Kidney glomerular epithelial cell (primary cell): ENCODE results near the gene PSMD8.
"Not testable (repeated sequence)": the region's sequence is repeated elsewhere in the genome, so short reads cannot be mapped to it uniquely, and the experiment has no call there.

Experiments
- DNase-seq: peaks from one replicate; lab custom pipeline; 2025; lab: John Stamatoyannopoulos, UW

Gene PSMD8

DNA sequence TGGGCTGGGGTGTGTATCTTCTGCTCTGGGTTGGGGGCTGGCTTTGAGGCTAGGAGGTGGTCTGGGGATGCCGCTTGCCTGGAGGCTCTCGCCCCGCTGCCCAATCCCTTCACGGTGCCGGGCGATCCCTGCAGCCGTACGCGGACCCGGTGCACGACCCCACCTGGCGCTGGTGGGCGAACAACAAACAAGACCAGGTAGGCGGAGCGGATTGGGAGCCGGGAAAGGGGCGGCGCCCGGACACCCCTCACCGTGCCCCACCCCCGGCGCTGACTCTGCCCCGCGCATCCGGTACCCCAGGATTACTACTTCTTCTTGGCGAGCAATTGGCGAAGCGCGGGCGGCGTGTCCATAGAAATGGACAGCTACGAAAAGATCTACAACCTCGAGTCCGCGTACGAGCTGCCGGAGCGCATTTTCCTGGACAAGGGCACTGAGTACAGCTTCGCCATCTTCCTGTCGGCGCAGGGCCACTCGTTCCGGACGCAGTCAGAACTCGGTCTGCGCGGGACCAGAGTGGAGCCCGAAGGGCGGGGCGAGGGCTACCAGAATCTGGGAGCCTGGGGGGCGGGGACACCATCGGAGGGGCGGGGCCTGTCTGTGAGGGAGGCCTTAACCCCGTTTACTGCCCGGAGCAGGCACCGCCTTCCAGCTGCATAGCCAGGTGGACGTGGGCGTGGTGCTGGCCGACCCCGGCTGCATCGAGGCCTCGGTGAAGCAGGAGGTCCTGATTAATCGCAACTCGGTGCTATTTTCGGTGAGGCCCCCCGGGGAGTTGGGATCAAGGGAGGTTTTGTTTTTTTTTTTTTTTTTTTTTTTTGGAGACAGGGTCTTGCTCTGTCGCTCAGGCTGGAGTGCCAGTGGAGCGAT lies 12.1 kb upstream of the PSMD8 start:
- peak; percentile 37 for DNase-seq

DNA sequence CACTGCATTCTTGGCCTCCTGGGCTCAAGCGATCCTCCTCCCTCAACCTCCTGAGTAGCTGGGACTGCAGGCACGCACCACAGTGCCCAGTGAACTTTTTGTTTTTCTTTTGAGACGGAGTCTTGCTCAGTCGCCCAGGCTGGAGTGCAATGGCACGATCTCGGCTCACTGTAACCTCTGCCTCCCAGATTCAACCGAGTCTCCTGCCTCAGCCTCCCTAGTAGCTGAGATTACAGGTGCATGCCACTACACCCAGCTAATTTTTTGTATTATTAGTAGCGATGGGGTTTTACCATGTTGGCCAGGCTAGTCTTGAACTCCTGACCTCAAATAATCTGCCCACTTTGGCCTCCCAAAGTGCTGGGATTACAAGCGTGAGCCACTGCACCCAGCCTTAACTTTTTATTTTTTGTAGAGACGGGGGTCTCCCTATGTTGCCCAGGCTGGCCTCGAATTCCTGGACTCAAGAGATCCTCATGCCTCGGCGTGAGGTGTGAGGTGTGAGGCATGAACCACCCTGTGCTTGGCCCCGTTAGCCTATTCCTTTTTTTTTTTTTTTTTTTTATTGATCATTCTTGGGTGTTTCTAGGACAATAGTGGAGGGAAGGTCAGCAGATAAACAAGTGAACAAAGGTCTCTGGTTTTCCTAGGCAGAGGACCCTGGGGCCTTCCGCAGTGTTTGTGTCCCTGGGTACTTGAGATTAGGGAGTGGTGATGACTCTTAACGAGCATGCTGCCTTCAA lies 11.3 kb upstream of the PSMD8 start:
- DNase-seq = not testable (repeated sequence)

DNA sequence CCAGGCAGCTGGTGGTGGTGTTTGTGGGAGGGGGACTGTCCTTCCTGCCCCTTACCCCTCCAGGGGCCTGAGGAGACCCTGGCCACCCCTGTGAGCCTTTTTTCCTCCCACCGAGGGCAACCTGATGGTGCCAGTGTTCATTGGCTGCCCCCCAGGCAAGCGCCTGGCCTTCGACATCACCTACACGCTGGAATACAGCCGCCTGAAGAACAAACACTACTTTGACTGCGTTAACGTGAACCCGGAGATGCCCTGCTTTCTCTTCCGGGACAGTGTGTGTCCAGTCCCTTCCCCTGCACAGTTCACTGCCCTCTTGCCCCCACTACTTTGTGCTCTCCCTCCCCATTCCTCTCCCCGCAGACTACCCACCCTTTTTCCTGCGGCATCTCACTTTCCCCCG lies 7.3 kb upstream of the PSMD8 start:
- no peak for DNase-seq

DNA sequence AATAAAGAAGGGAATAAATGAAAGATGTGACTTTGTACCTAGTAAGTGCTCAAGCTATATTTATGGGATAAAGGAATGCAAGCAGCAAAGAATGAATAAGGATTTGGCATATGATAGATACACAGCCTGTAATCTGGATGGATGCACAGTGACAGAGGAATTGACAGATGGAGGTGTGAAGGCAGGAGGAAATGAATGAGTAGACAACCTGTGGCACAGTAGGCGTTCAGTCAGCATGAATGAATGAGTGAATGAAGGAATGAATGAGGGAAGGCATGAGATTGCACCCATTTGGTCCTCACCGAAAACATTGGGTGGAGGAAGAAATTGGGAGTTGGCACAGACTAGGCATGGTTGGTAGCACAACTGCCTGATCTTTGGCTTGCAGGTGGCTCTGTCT lies 4.8 kb upstream of the PSMD8 start:
- no peak for DNase-seq

DNA sequence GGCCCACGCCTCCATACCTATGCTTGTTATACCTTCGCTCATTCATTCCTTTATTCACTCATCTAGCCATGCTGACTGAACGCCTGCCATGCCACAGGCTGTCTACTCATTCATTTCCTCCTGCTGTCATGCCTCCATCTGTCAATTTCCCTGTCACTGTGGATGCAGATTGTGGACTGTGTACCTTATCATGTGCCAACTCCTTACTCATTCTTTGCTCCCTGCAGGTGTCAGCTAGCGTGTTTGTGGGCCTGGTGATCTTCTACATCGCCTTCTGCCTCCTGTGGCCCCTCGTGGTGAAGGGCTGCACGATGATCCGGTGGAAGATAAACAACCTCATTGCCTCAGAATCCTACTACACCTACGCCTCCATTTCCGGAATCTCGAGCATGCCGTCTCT lies 4.1 kb upstream of the PSMD8 start:
- no peak for DNase-seq

DNA sequence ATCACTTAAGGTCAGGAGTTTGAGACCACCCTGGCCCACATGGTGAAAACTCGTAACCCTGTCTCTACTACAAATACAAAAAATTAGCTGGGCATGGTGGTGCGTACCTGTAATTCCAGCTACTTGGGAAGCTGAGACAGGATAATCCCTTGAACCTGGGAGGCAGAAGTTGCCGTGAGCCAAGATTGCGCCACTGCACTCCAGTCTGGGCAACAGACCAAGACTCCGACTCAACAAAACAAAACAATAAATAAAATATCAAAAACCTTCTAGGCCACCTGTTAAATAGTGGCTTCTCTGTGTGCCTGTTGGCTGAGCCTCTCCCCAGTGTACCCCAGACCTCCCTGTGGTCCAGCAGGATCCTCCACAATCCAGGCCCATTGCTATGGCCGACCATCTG lies 3.3 kb upstream of the PSMD8 start:
- DNase-seq = no peak

DNA sequence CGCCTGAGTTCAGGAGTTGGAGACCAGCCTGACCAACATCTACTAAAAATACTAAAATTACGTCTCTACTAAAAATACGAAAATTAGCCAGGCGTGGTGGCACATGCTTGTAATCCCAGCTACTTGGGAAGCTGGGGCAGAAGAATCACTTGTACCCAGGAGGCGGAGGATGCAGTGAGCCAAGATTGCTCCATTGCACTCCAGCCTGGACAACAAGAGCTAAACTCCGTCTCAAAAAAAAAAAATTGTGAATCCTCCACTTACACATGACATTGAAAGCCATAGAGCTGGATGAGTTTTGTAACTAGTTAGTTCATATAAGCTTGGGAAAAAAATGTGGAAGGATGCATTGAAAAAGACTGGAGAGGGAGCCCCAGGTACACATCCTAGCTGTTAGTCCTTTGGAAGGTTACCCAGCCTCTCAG lies 452 bp upstream of the PSMD8 start:
- DNase-seq = no peak

DNA sequence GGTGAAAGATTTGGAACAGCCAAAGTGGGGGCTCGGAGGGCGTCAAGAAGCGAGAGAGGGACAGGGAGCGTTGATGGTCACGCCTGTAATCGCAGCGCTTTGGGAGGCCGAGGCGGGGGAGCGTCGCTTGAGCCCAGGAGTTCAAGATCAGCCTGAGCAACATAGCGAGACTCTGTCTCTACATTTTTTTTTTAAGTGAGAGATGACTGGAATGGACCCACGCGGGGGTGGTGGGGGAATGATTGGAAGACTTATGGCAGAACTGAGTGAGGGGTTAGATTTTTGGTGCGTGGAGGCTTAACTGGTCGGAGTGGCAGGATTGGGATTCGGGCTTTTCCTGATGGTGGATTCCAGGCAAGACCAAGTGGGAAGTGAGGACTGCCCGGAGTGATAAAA lies 725 bp downstream of the PSMD8 start:
- peak; percentile 40 for DNase-seq

DNA sequence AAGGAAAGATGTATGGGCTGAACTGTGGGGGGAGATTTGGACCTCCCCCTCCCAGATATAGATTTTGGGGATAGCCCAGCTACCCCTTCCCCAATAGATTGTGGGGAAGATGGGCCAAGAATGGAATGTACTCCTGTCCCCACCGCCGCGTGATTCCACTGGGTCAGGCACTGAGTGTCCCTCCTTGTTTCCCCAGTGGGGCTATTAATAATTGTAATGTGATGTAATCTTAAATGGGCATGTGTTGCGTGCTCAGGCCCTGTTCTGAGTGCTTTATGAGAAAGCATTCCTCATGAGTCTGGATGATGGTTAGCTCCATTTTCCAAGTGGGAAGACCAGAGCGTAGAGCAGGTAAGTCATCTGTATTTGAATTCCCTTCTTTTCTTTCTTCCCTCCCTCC lies 1.4 kb downstream of the PSMD8 start:
- no peak for DNase-seq

DNA sequence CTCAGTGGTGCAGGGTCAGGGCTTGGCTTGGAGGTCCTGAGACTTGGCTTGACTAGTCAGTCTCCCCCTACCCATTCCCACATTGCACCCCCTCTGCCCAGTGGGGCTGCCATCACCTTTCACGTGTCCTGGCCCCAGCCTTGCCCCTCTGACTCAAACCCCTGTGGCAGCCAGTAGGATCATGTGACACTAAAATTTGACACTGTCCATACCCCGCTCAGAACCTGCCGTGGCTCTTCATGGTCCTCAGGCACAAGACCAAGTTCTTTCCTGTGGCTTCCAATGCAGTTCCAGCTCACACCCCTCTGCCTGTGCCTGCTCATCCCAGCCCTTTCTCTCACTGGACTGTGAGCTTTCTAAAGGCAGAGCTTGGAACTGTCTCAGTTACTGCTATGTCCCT lies 2.2 kb downstream of the PSMD8 start:
- DNase-seq = no peak

DNA sequence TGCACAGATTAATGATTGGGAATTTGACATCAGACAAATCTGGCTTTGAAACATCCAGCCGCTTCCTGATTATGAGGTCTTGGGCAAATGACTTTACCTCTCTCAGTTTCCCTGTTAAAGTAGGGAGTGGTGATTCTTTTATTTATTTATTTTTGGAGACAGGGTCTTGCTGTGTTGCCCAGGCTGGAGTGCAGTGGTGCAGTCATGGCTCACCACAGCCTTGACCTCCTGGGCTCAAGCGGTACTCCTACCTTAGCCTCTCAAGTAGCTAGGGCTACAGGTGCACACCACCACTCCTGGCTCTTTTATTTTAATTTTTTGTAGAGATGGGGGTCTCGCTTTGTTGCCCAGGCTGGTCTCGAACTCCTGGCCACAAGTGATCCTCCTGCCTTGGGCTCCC lies 2.7 kb downstream of the PSMD8 start:
- DNase-seq = no peak

DNA sequence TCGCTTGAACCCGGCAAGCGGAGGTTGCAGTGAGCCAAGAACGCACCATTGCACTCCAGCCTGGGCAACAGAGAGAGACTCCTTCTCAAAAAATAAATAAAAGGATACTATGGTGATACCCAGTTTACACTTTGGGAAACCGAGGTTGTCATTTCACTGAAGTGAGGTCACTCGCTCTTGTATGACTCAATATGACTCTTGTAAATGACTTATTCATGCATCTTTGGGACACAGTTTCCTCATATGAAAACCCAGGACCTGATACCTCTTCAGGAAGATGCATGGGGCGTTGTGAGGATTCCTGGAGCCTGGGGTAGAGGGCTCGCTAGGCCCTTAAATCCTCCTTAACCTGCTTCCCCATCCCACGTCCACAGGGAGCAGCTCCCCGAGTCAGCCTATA lies 4.5 kb downstream of the PSMD8 start:
- no peak for DNase-seq

DNA sequence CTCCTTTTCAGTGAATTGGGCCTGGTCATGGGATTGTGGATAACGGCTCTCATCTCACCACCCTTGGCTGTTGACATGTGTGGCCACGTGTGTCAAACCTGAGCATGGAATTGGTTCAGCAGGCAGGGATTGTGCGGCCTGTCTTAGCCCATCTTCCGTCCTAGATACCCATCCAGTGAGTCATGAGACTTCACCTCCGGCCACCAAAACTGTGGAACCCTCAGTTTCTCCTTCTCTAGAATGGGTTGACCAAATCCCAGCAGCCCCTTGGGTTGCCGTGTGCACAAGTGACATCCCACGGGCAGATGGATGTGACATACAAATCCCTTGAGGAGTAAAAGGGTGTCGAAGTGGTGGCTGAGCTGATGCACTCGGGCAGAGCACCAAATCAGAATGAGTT lies 6.8 kb downstream of the PSMD8 start:
- DNase-seq = no peak

DNA sequence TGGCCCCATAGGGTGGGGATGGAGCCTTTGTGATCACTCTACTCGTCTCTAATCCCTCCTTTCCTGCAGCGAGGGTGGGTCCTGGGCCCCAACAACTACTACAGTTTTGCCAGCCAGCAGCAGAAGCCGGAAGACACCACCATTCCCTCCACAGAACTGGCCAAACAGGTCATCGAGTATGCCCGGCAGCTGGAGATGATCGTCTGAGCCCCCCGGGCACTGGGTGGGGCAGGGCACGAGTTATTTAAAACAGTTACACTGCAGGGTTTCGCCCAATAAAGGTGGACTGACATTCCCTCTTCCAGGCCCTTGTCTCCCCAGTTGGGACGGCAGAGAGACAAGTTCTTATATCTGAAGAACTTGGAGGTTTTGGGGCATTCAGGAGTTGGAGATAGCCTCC lies 8.8 kb downstream of the PSMD8 start:
- no peak for DNase-seq

DNA sequence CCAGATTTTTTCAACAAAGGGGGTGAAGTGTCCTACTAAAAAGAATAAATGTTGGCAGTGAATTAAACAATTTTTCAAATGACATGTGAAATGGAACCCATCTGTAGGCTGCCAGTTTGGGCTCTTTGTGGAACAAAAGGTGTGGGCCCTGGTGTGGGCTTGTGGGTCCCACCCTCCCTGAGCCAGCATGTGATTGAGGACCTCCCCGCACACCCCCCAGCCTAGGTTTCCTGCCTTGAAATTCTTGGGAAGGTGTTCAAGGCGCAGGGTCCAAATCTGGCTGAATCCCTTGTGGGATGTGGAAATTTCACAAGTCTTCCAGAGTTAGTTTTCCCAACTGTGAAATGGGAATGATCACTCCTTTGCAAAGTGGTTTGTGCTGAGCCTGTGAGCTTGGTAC lies 9.4 kb downstream of the PSMD8 start:
- no peak for DNase-seq

DNA sequence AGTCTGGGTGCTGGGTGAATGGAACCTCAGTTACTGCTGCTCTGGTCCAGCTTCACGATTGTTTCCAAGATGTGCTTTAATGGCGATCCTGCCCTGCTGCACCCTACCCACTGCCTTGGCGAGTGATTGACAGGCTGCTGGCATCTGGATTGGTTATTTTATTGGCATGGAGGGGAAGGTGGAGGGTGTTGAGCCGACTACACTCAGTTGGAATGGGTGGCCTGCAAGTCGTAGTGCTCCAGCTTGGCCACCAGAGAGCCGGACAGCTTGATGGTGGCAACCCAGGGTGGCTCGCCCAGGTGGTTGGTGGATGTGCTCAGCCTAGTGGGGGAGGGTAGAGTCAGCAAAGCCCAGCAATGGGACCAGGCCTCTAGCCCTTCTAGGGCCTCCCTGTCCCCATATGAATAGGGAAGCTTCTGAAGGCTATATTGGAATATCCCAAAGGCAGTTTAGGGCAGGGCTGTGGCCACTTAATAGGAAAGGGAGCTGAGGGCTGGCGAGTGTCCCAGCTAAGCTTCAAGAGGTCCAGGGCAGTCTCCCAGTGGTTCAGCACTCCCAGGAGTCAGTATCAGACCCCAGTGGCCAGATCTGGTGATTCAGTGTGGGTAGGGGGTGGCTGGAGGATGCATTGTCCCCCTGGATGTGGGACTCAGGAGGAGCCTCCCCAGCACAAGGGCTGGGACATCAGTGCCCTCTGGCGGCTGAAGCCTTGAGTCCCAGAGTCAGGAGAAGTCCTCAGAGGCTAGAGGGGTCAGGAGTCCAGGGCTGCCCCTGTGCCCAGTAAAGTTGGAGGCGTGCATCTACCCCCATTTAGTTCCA lies 10.0 kb downstream of the PSMD8 start:
- no peak for DNase-seq

DNA sequence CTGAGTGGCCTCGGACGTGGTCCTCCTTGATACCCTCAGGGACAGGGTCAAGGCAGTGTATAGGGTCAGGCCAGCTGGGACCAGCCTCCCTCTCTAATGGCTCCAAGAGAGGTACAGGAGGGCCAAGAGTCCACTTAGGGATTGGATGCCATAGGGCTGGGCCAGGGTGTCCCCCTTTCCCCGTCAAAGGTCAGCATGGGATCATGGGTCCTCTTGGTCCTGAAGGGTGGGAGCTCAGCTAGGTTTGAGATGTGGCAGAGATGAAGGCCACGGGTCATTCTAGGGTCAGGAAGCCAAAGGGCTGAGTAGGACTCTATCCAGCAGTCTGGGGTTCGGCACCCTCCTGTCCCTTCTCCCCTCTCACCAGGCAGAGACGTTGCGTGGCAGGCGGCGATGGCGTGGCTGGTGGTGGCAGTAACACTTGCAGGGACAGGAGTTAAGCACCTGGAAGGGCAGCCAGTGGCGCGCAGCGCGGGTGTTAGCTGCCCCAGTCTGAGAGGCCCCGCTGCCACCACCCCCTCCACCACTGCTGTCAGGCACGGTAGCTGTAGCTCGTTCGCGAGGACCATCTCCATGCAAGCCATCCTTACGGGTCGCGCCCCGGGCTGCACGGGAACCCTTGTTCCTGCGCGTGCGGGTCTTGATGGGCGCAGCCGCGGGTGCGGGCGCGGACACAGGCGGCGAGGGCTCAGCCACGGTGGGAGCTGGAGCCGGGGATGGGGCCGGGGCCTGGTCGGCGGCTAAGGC lies 10.9 kb downstream of the PSMD8 start:
- no peak for DNase-seq

DNA sequence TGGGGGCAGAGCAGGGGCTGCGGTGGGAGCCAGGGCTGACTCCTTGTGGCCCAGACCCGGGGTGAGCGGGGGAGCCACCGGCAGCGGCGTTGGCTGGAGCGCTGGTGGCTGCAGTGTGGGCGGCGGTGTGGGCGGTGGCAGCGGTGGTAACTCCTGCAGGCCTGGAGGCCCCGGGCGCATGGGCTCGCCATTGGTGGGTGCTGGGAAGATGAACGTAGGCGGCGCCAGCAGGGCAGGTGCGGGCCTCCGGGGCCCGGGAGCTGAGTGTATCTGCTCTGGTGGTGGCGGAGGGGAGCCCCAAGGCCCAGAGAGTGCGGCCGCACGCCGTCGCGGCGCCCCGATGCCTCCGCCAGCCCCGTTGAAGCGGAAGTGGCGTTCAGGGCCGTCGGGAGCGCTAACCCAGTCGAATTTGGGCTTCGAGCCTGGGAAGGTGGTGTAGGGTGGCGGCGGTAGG lies 11.5 kb downstream of the PSMD8 start:
- DNase-seq = no peak

DNA sequence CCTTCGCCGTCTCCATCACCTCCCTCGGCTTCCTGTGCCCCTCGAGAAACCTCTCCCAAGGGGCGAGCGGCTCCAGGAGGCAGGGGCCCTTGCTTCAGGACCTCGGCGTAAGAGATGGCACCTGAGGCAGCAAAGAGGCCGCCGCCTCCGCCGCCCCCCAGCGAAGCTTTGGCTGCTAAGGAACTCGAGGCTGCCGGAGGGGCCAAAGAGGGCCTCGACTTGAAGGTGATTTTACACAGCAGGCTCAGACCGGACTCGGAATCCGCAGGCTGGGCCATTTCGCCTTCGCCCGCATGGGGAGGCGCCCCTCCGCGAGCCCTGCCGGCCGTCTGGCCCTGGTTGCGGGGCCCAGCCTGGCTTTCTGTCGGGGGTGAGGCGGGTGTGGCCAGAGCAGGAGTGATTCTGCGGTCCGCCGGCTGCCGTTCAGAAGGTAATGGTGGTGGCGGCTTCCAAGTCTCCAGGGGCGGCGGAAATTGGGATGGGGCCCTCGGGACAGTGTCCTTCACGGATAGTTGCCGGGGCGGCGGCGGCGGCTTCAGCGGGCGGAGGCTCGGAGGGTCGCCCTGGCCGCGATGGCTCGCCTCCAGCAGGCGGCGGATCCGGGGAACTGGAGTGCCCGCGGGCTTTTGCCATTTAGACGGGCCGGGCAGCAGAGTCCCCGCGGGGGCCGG lies 12.1 kb downstream of the PSMD8 start:
- no peak for DNase-seq

DNA sequence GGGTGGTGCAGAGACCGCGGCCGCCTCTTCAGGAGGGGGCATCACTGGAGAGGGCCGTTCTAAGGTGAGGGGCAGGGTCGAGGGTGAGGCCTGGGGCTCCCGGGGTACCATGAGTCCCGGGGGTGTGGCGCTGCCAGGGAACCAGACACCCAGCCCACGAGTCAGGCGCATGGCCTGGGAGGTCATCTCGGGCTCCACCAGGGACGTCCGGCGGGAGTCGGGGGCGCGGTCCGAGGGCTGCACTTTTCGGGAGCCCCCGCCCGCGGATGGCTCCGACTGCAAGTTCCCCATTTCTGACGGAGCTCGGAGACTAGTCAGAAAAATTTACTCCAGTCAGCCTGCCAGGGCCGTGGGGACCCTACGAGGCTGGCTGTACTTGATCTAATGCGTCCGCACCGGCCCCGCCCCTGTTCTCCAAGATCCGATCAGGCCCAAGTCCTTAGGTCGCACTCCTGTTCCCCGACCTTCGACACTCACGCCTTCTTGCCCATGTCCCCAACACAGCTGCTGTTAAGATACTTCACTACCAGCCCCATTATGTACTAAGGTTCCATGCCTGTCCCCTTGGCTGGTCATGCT lies 12.7 kb downstream of the PSMD8 start:
- no peak for DNase-seq
